ENCODE measurements around the gene TEX52.

DNA sequence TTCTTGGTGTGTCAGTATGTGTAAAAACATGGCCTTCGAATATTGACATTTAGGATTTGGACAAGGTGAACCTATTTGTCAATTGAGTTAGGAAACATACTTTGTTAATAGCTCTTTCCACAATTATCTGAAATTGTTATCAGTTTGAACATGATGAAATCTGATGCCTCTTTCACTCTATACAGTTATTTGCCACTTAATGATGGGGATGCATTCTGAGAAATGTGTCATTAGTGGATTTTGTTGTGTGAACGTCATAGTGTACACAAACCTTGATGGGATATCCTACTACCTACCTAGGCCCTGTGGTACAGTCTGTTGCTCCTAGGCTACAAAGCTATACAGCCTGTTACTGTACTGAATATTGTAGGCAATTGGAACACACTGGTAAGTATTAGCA lies 38.7 kb upstream of the TEX52 start:
- TF ChIP-seq, protein P1, sequence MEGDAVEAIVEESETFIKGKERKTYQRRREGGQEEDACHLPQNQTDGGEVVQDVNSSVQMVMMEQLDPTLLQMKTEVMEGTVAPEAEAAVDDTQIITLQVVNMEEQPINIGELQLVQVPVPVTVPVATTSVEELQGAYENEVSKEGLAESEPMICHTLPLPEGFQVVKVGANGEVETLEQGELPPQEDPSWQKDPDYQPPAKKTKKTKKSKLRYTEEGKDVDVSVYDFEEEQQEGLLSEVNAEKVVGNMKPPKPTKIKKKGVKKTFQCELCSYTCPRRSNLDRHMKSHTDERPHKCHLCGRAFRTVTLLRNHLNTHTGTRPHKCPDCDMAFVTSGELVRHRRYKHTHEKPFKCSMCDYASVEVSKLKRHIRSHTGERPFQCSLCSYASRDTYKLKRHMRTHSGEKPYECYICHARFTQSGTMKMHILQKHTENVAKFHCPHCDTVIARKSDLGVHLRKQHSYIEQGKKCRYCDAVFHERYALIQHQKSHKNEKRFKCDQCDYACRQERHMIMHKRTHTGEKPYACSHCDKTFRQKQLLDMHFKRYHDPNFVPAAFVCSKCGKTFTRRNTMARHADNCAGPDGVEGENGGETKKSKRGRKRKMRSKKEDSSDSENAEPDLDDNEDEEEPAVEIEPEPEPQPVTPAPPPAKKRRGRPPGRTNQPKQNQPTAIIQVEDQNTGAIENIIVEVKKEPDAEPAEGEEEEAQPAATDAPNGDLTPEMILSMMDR (IDR thresholded peaks at IDR 0.05): no peak
- TF ChIP-seq POLR2A (IDR thresholded peaks at IDR 0.05): no peak

All from vagina (tissue), 2 donors.